Astrocyte (in vitro differentiated cells and primary cell): Measurements from ENCODE around the gene ANKRD28. TPM values are rescaled to one million over a fixed set of nuclear protein-coding genes. Genes with fewer than 3 reads are reported as not detected.

ENCODE experiments used
- DNase-seq: peaks from one replicate; pipeline ENCODE4 v3.0.0-alpha.2; 2010; ENCODE audit warnings: low read depth
- FAIRE-seq: peaks from 2 replicates; lab custom pipeline; 2011; peaks lifted over from hg19 to GRCh38; lab: Jason Lieb, UNC
- H2AFZ ChIP-seq: 2 replicates; pipeline ENCODE4 v1.6.0; 2012; ENCODE audit warnings: low read depth, low read length, inconsistent platforms
- H3K27ac ChIP-seq: 2 replicates; pipeline ENCODE4 v1.5.1; 2011; ENCODE audit warnings: low read depth, low read length, inconsistent platforms
- H3K27me3 ChIP-seq: 2 replicates; pipeline ENCODE4 v1.6.0; 2011; ENCODE audit warnings: low read length, inconsistent platforms; ENCODE audit not compliant: insufficient read depth
- H3K36me3 ChIP-seq: 2 replicates; pipeline ENCODE4 v1.5.1; 2011; ENCODE audit warnings: low read length, inconsistent platforms; ENCODE audit not compliant: insufficient read depth
- H3K4me1 ChIP-seq: 2 replicates; pipeline ENCODE4 v1.5.1; 2011; ENCODE audit warnings: low read length, inconsistent platforms; ENCODE audit not compliant: insufficient read depth
- H3K4me2 ChIP-seq: 2 replicates; pipeline ENCODE4 v1.6.0; 2012; ENCODE audit warnings: low read length, inconsistent platforms
- H3K4me3 ChIP-seq: 2 replicates; pipeline ENCODE4 v1.5.1; 2011; ENCODE audit warnings: low read depth, mild to moderate bottlenecking, low read length, inconsistent platforms; ENCODE audit not compliant: insufficient read depth
- H3K79me2 ChIP-seq: 2 replicates; pipeline ENCODE4 v1.6.0; 2012; ENCODE audit warnings: mild to moderate bottlenecking, low read length, inconsistent platforms; ENCODE audit not compliant: insufficient read depth
- H3K9ac ChIP-seq: 2 replicates; pipeline ENCODE4 v1.6.0; 2012; ENCODE audit warnings: mild to moderate bottlenecking, low read length, inconsistent platforms
- H3K9me3 ChIP-seq: 2 replicates; pipeline ENCODE4 v1.5.1; 2012; ENCODE audit warnings: low read depth, mild to moderate bottlenecking, low read length, inconsistent platforms; ENCODE audit not compliant: insufficient read depth
- H4K20me1 ChIP-seq: 2 replicates; pipeline ENCODE4 v1.6.0; 2012; ENCODE audit warnings: low read length, inconsistent platforms; ENCODE audit not compliant: insufficient read depth
- H3K27ac Mint-ChIP-seq: one replicate; pipeline ENCODE4 v1.8.0; 2021; ENCODE audit warnings: mild to moderate bottlenecking, mixed read lengths; ENCODE audit not compliant: unreplicated experiment
- H3K27me3 Mint-ChIP-seq: one replicate; pipeline ENCODE4 v1.8.0; 2021; ENCODE audit warnings: low read depth, mixed read lengths; ENCODE audit not compliant: unreplicated experiment
- H3K36me3 Mint-ChIP-seq: one replicate; pipeline ENCODE4 v1.8.0; 2021; ENCODE audit warnings: low read depth, mixed read lengths; ENCODE audit not compliant: unreplicated experiment
- H3K4me1 Mint-ChIP-seq: one replicate; pipeline ENCODE4 v1.8.0; 2021; ENCODE audit warnings: low read depth, mixed read lengths; ENCODE audit not compliant: unreplicated experiment
- H3K4me3 Mint-ChIP-seq: one replicate; pipeline ENCODE4 v1.8.0; 2021; ENCODE audit warnings: mild to moderate bottlenecking, moderate library complexity, mixed read lengths; ENCODE audit not compliant: unreplicated experiment
- H3K9me3 Mint-ChIP-seq: one replicate; pipeline ENCODE4 v1.8.0; 2021; ENCODE audit warnings: mild to moderate bottlenecking, mixed read lengths; ENCODE audit not compliant: unreplicated experiment
- CTCF ChIP-seq: IDR thresholded peaks from 2 replicates; pipeline ENCODE4 v1.5.1; 2011; ENCODE audit warnings: low read depth, mild to moderate bottlenecking, inconsistent platforms, low read length, moderate library complexity; ENCODE audit not compliant: insufficient read depth
- EZH2 ChIP-seq: IDR thresholded peaks from 2 replicates; pipeline ENCODE4 v1.6.1; 2012; ENCODE audit warnings: mild to moderate bottlenecking, low read length, inconsistent platforms; ENCODE audit not compliant: insufficient read depth
- total RNA-seq: library from RNA; stranded (reverse); gene quantifications from 2 replicates; pipeline ENCODE4 v1.2.1, GENCODE V29; 2021

ANKRD28 gene
- total RNA-seq, 1 donor from 2014 or later: 61.3 TPM

DNA sequence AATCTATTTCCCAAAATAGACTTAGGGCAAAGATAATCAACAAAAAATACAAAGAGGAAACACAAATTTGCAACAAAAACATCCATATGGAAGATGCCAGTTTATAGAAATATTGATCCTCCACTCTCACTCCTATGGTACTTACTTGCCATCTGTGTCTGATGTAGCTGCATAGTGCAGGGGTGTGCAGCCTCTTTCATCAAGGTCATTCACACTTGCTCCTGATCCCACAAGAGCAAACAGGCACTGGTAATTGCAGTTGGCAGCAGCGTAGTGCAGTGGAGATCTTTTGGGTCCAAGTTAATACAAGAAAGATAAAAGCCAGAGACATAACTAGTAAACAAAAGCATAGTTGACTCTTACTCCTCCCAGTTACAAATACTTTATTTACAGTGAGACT is 90.0 kb downstream of the ANKRD28 start:
- H3K4me1 ChIP-seq: no peaks in the 10 kb centered on the region
- no peaks in the 10 kb centered on the region for H4K20me1 ChIP-seq
- Mint-ChIP-seq H3K4me3 (no peak overlapping the region), H3K4me1 (peaks cover 10% of the 10 kb centered on the region), H3K27me3 (no peaks in the 10 kb centered on the region), H3K9me3 (no peaks in the 10 kb centered on the region), H3K27ac (no peak overlapping the region), H3K36me3 (peaks cover 19% of the 10 kb centered on the region)
- no peak overlapping the region for H2AFZ ChIP-seq
- no peak overlapping the region for H3K4me2 ChIP-seq
- H3K36me3 ChIP-seq: peaks cover 35% of the 10 kb centered on the region
- no peak for TF ChIP-seq EZH2
- no peak for TF ChIP-seq CTCF
- no peak overlapping the region for H3K9ac ChIP-seq
- no peak for FAIRE-seq
- no peak overlapping the region for H3K27ac ChIP-seq
- H3K27me3 ChIP-seq: no peaks in the 10 kb centered on the region
- no peaks in the 10 kb centered on the region for H3K9me3 ChIP-seq
- no peak overlapping the region for H3K4me3 ChIP-seq
- DNase-seq: no peak
- no peaks in the 10 kb centered on the region for H3K79me2 ChIP-seq

DNA sequence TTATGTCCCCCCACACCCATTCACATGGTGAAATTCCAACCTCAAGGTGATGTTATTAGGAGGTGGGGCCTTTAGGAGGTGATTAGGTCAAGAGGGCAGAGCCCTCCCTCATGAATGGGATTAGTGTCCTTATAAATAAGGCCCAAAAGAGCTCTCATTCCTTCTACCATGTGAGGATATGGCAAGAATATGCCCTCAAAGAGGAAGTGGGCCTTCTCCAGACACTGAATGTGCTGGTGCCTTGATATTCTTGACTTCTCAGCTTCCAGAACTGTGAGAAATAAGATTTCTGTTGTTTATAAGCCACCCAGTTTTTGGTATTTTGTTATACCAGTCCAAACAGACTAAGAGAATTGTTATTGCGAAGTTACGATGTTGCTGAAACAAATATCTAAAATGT is 94.4 kb downstream of the ANKRD28 start:
- H3K4me3 Mint-ChIP-seq: no peak overlapping the region
- Histone ChIP-seq H3K4me2 (no peak overlapping the region), H2AFZ (no peak overlapping the region), H3K79me2 (no peaks in the 10 kb centered on the region), H3K27ac (no peak overlapping the region), H3K36me3 (peaks cover 16% of the 10 kb centered on the region), H3K27me3 (no peaks in the 10 kb centered on the region), H3K9ac (no peak overlapping the region), H3K4me3 (no peak overlapping the region), H4K20me1 (no peaks in the 10 kb centered on the region), H3K9me3 (no peaks in the 10 kb centered on the region), H3K4me1 (no peaks in the 10 kb centered on the region)
- DNase-seq (no peak), FAIRE-seq (no peak)
- peaks cover 2% of the 10 kb centered on the region for H3K4me1 Mint-ChIP-seq
- TF ChIP-seq EZH2: no peak
- no peak for TF ChIP-seq CTCF
- peaks cover 2% of the 10 kb centered on the region for H3K9me3 Mint-ChIP-seq
- no peaks in the 10 kb centered on the region for H3K27me3 Mint-ChIP-seq
- H3K36me3 Mint-ChIP-seq: peaks cover 27% of the 10 kb centered on the region
- no peak overlapping the region for H3K27ac Mint-ChIP-seq

GRCh38 chr3:15694628-15695027 is 103.2 kb downstream of the ANKRD28 start:
- Mint-ChIP-seq H3K27me3 (no peaks in the 10 kb centered on the region), H3K9me3 (peaks cover 2% of the 10 kb centered on the region), H3K4me3 (no peak overlapping the region), H3K4me1 (no peaks in the 10 kb centered on the region), H3K27ac (no peak overlapping the region), H3K36me3 (peaks cover 16% of the 10 kb centered on the region)
- Histone ChIP-seq H3K4me2 (no peak overlapping the region), H3K27me3 (no peaks in the 10 kb centered on the region), H4K20me1 (no peaks in the 10 kb centered on the region), H2AFZ (no peak overlapping the region), H3K79me2 (no peaks in the 10 kb centered on the region), H3K27ac (no peak overlapping the region), H3K9ac (no peak overlapping the region), H3K4me3 (no peak overlapping the region), H3K9me3 (no peaks in the 10 kb centered on the region), H3K4me1 (no peaks in the 10 kb centered on the region), H3K36me3 (peaks cover 10% of the 10 kb centered on the region)
- FAIRE-seq: no peak
- no peak for DNase-seq
- TF ChIP-seq EZH2 (no peak), CTCF (no peak)
